ENCODE results near the gene METTL2B. TPM values are rescaled to one million over a fixed set of nuclear protein-coding genes. Genes with fewer than 3 reads are reported as not detected.
"Not testable (repeated sequence)": the region's sequence is repeated elsewhere in the genome, so short reads cannot be mapped to it uniquely, and the experiment has no call there.

The METTL2B gene
- total RNA-seq, 1 experiment from 2014 or later: 40.4 TPM

DNA sequence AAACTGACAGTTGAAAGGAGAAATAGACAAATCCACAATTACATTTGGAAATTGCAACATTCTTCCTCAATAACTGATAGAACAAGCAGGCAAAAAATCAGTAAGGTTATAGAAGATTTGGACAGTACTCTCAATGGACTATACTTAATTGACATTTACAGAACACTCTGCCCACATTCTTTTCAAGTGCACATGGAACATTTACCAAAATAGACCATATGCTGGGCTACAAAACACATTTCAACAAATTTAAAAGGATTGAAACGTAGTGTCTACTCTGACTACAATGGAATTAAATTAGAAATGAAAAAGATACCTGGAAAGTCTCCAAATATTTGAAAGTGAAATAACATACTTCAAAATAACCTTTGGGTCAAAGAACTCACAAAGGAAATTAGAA, 77.8 kb downstream of the METTL2B start:
- H3K9me3 Mint-ChIP-seq; POLR2A ChIA-PET; DNase-seq (ENCODE audit: low spot score); H3K27me3 Mint-ChIP-seq (ENCODE audit: low read depth); CTCF ChIA-PET; H3K4me1 Mint-ChIP-seq; H3K4me3 Mint-ChIP-seq; ATAC-seq; H3K36me3 Mint-ChIP-seq: not testable (repeated sequence)
- 0 out of 2 replicates have a peak overlapping the region, but pooled peaks have one; percentile 19 for H3K27ac Mint-ChIP-seq

Other genes with a start within 250 kb of the METTL2B start
- gene LEP, start 235.5 kb upstream of the METTL2B start, total RNA-seq (2021): not detected in 3 replicates
- gene RBM28, start 132.8 kb upstream of the METTL2B start, total RNA-seq (2021): 51.5 to 66.1 TPM (median 56.2 TPM) in 3 replicates
- gene PRRT4, start 115.1 kb upstream of the METTL2B start, total RNA-seq (2021): 0.92 to 1.5 TPM (median 1.2 TPM) in 3 replicates
- 42.8 to 54.2 TPM (median 44.1 TPM) in 3 replicates for gene IMPDH1, start 66.8 kb upstream of the METTL2B start, total RNA-seq (2021)
- gene HILPDA, start 20.9 kb upstream of the METTL2B start, total RNA-seq (2021): 28.3 to 29.5 TPM (median 28.7 TPM) in 3 replicates
- 0.14 to 0.15 TPM in 2 of 3 replicates, not detected in the other for gene GARIN1A, start 195.5 kb downstream of the METTL2B start, total RNA-seq (2021)